Measurements from ENCODE around the gene PLPP3. TPM values are rescaled to one million over a fixed set of nuclear protein-coding genes. Genes with fewer than 3 reads are reported as not detected.

Gene PLPP3
- total and polyA plus RNA-seq, 2 experiments from 2014 or later: 41.9 to 61.9 TPM

DNA sequence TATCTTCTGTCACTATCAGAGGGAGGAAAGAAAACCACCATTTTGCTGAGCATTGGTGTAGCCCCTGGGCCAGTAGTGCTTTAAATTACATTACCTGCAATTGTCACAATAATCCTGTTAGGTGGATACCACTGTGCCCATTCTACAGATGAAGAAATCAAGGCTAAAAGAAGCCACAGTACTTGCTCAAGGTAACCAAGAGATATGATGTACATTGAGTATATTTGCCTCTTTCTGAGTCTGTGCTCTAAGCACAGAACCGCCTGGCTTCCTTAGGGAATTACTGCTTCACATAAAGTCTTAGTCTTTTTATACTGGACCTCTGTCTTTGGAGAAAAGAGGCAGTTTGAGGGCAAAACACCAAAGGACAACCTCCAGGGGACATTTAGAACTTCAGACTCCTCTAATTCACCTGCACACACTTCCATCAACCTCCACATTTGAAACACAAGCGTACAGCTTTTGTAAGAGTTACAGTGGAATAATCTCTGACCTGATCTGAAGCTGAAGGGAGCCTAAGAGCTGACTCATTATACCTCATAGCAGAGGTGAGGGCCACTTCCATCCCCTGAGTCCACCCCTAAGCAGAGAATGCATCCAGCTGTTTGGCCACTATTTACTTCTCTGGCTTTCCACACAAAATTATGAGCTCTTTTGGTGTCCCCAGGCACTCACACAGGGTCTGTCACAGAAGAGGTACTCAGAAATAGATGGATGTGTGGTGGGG, 61.8 kb downstream of the PLPP3 start:
- H3K4me2 ChIP-seq: peak overlapping the region; percentile 17
- peak overlapping the region; percentile 28; the same call in 1 of the 3 replicates for H3K4me3 Mint-ChIP-seq
- no peak for DNase-seq (ENCODE audit: low spot score)
- peak overlapping the region; percentile 26 for H3K27ac ChIP-seq (ENCODE audit: low read depth)
- no peaks in the 10 kb centered on the region for H3K9me3 Mint-ChIP-seq
- peaks cover 88% of the 10 kb centered on the region for H3K79me2 ChIP-seq (replicated peaks; ENCODE audit: insufficient read depth)
- peak overlapping the region; percentile 99 for H3K27ac Mint-ChIP-seq
- H4K20me1 ChIP-seq (replicated peaks; ENCODE audit: insufficient read depth): peaks cover 24% of the 10 kb centered on the region
- peaks cover 18% of the 10 kb centered on the region for H3K36me3 ChIP-seq (ENCODE audit: insufficient read depth)
- ATAC-seq: no peak
- no peaks in the 10 kb centered on the region for H3K27me3 ChIP-seq (ENCODE audit: insufficient read depth)
- TF ChIP-seq, protein P1, sequence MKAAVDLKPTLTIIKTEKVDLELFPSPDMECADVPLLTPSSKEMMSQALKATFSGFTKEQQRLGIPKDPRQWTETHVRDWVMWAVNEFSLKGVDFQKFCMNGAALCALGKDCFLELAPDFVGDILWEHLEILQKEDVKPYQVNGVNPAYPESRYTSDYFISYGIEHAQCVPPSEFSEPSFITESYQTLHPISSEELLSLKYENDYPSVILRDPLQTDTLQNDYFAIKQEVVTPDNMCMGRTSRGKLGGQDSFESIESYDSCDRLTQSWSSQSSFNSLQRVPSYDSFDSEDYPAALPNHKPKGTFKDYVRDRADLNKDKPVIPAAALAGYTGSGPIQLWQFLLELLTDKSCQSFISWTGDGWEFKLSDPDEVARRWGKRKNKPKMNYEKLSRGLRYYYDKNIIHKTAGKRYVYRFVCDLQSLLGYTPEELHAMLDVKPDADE (IDR thresholded peaks at IDR 0.05): no peak
- TF ChIP-seq EZH2phosphoT487 (IDR thresholded peaks at IDR 0.05; ENCODE audit: unreplicated experiment) (no peak), STAT1 (IDR thresholded peaks at IDR 0.05; ENCODE audit: unreplicated experiment) (no peak), ZNF331 (CRISPR knock-in tag; IDR thresholded peaks at IDR 0.05; ENCODE audit: low read depth) (no peak), CREB1 (CRISPR knock-in tag; IDR thresholded peaks at IDR 0.05; ENCODE audit: low read depth) (no peak), NANOG (IDR thresholded peaks at IDR 0.05; ENCODE audit: borderline replicate concordance) (no peak), JUNB (IDR thresholded peaks at IDR 0.05; ENCODE audit: unreplicated experiment) (no peak), ZNF114 (CRISPR knock-in tag; IDR thresholded peaks at IDR 0.05) (no peak), EZH2 (IDR thresholded peaks at IDR 0.05; ENCODE audit: low read depth, unreplicated experiment) (no peak), POLR2AphosphoS5 (IDR thresholded peaks at IDR 0.05; ENCODE audit: low read depth) (no peak)
- TF ChIP-seq, protein P2, sequence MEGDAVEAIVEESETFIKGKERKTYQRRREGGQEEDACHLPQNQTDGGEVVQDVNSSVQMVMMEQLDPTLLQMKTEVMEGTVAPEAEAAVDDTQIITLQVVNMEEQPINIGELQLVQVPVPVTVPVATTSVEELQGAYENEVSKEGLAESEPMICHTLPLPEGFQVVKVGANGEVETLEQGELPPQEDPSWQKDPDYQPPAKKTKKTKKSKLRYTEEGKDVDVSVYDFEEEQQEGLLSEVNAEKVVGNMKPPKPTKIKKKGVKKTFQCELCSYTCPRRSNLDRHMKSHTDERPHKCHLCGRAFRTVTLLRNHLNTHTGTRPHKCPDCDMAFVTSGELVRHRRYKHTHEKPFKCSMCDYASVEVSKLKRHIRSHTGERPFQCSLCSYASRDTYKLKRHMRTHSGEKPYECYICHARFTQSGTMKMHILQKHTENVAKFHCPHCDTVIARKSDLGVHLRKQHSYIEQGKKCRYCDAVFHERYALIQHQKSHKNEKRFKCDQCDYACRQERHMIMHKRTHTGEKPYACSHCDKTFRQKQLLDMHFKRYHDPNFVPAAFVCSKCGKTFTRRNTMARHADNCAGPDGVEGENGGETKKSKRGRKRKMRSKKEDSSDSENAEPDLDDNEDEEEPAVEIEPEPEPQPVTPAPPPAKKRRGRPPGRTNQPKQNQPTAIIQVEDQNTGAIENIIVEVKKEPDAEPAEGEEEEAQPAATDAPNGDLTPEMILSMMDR (conservative IDR thresholded peaks at IDR 0.05; ENCODE audit: low read depth in 2 of 2): no peak
- TF ChIP-seq, protein P3, sequence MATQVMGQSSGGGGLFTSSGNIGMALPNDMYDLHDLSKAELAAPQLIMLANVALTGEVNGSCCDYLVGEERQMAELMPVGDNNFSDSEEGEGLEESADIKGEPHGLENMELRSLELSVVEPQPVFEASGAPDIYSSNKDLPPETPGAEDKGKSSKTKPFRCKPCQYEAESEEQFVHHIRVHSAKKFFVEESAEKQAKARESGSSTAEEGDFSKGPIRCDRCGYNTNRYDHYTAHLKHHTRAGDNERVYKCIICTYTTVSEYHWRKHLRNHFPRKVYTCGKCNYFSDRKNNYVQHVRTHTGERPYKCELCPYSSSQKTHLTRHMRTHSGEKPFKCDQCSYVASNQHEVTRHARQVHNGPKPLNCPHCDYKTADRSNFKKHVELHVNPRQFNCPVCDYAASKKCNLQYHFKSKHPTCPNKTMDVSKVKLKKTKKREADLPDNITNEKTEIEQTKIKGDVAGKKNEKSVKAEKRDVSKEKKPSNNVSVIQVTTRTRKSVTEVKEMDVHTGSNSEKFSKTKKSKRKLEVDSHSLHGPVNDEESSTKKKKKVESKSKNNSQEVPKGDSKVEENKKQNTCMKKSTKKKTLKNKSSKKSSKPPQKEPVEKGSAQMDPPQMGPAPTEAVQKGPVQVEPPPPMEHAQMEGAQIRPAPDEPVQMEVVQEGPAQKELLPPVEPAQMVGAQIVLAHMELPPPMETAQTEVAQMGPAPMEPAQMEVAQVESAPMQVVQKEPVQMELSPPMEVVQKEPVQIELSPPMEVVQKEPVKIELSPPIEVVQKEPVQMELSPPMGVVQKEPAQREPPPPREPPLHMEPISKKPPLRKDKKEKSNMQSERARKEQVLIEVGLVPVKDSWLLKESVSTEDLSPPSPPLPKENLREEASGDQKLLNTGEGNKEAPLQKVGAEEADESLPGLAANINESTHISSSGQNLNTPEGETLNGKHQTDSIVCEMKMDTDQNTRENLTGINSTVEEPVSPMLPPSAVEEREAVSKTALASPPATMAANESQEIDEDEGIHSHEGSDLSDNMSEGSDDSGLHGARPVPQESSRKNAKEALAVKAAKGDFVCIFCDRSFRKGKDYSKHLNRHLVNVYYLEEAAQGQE (IDR thresholded peaks at IDR 0.05; ENCODE audit: unreplicated experiment): no peak
- TF ChIP-seq, protein P4, sequence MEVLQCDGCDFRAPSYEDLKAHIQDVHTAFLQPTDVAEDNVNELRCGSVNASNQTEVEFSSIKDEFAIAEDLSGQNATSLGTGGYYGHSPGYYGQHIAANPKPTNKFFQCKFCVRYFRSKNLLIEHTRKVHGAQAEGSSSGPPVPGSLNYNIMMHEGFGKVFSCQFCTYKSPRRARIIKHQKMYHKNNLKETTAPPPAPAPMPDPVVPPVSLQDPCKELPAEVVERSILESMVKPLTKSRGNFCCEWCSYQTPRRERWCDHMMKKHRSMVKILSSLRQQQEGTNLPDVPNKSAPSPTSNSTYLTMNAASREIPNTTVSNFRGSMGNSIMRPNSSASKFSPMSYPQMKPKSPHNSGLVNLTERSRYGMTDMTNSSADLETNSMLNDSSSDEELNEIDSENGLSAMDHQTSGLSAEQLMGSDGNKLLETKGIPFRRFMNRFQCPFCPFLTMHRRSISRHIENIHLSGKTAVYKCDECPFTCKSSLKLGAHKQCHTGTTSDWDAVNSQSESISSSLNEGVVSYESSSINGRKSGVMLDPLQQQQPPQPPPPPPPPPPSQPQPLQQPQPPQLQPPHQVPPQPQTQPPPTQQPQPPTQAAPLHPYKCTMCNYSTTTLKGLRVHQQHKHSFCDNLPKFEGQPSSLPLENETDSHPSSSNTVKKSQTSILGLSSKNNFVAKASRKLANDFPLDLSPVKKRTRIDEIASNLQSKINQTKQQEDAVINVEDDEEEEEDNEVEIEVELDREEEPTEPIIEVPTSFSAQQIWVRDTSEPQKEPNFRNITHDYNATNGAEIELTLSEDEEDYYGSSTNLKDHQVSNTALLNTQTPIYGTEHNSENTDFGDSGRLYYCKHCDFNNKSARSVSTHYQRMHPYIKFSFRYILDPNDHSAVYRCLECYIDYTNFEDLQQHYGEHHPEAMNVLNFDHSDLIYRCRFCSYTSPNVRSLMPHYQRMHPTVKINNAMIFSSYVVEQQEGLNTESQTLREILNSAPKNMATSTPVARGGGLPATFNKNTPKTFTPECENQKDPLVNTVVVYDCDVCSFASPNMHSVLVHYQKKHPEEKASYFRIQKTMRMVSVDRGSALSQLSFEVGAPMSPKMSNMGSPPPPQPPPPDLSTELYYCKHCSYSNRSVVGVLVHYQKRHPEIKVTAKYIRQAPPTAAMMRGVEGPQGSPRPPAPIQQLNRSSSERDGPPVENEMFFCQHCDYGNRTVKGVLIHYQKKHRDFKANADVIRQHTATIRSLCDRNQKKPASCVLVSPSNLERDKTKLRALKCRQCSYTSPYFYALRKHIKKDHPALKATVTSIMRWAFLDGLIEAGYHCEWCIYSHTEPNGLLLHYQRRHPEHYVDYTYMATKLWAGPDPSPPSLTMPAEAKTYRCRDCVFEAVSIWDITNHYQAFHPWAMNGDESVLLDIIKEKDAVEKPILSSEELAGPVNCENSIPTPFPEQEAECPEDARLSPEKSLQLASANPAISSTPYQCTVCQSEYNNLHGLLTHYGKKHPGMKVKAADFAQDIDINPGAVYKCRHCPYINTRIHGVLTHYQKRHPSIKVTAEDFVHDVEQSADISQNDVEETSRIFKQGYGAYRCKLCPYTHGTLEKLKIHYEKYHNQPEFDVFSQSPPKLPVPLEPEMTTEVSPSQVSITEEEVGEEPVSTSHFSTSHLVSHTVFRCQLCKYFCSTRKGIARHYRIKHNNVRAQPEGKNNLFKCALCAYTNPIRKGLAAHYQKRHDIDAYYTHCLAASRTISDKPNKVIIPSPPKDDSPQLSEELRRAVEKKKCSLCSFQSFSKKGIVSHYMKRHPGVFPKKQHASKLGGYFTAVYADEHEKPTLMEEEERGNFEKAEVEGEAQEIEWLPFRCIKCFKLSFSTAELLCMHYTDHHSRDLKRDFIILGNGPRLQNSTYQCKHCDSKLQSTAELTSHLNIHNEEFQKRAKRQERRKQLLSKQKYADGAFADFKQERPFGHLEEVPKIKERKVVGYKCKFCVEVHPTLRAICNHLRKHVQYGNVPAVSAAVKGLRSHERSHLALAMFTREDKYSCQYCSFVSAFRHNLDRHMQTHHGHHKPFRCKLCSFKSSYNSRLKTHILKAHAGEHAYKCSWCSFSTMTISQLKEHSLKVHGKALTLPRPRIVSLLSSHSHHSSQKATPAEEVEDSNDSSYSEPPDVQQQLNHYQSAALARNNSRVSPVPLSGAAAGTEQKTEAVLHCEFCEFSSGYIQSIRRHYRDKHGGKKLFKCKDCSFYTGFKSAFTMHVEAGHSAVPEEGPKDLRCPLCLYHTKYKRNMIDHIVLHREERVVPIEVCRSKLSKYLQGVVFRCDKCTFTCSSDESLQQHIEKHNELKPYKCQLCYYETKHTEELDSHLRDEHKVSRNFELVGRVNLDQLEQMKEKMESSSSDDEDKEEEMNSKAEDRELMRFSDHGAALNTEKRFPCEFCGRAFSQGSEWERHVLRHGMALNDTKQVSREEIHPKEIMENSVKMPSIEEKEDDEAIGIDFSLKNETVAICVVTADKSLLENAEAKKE (CRISPR knock-in tag; IDR thresholded peaks at IDR 0.05): no peak
- no peak overlapping the region for H3K4me3 ChIP-seq
- H3F3A ChIP-seq (replicated peaks; ENCODE audit: low read depth): peaks cover 7% of the 10 kb centered on the region; the same call in 1 of the 2 replicates
- no peak overlapping the region for H2AFZ ChIP-seq
- no peaks in the 10 kb centered on the region for H3K9me2 ChIP-seq (ENCODE audit: insufficient read depth)
- H3K36me3 Mint-ChIP-seq (ENCODE audit: low read depth): peaks cover 63% of the 10 kb centered on the region
- peaks cover 44% of the 10 kb centered on the region for H3K4me1 ChIP-seq (ENCODE audit: insufficient read depth)
- peaks cover 65% of the 10 kb centered on the region for H3K4me1 Mint-ChIP-seq
- H3K27me3 Mint-ChIP-seq (ENCODE audit: insufficient read depth, low read depth, poor library complexity): peaks cover 5% of the 10 kb centered on the region
